Measurements from ENCODE around the gene MAP3K8.

GRCh38 chr10:30396698-30397097, 37.3 kb upstream of the MAP3K8 start:
- TF ChIP-seq CTCF (IDR thresholded peaks at IDR 0.05; ENCODE audit: control extremely low read depth in 1 of 3, insufficient read depth in 1 of 3, low read depth in 1 of 3, low read length in 3 of 3) = no peak
- no peak for TF ChIP-seq ATF3 (IDR thresholded peaks at IDR 0.05; ENCODE audit: insufficient read depth, low read depth, low read length)
- TF ChIP-seq CHD1 (IDR thresholded peaks at IDR 0.05; ENCODE audit: low read depth, low read length) = no peak
- TF ChIP-seq EZH2 (IDR thresholded peaks at IDR 0.05; ENCODE audit: low read depth, low read length, severe bottlenecking) = no peak
- TF ChIP-seq MAX (IDR thresholded peaks at IDR 0.05) = no peak
- TF ChIP-seq E2F6 (IDR thresholded peaks at IDR 0.05) = no peak
- no peak for TF ChIP-seq HDAC2 (IDR thresholded peaks at IDR 0.05; ENCODE audit: borderline replicate concordance in 1 of 2, low read depth in 2 of 2, low read length in 2 of 2)
- no peak for TF ChIP-seq BACH1 (IDR thresholded peaks at IDR 0.05; ENCODE audit: low read length)
- TF ChIP-seq SIN3A (conservative IDR thresholded peaks at IDR 0.05 in 1 of 2, IDR thresholded peaks at IDR 0.05 in 1 of 2; ENCODE audit: low read depth in 1 of 2, low read length in 2 of 2) = no peak
- TF ChIP-seq CREB1 (IDR thresholded peaks at IDR 0.05) = no peak
- no peak for TF ChIP-seq EP300 (IDR thresholded peaks at IDR 0.05; ENCODE audit: borderline replicate concordance in 1 of 2, low read depth in 2 of 2, low read length in 2 of 2)

All from H1 (cell line).